ENCODE results near the gene HPS3.

HPS3 gene

GRCh38 chr3:149122721-149123578, 6.5 kb upstream of the HPS3 start:
- no peak for DNase-seq (ENCODE audit: low read depth)

GRCh38 chr3:149128821-149129220, 617 bp upstream of the HPS3 start:
- DNase-seq (ENCODE audit: low read depth), result no peak

- DNase-seq (ENCODE audit: low read depth), result no peak
These were observed 2.2 kb downstream of the HPS3 start for GRCh38 chr3:149131589-149131988.

- no peak for DNase-seq (ENCODE audit: low read depth)
These were observed 5.1 kb downstream of the HPS3 start for GRCh38 chr3:149134575-149134974.

GRCh38 chr3:149142682-149143081, 13.2 kb downstream of the HPS3 start:
- DNase-seq (ENCODE audit: low read depth), result no peak

- no peak for DNase-seq (ENCODE audit: low read depth)
These were observed 15.9 kb downstream of the HPS3 start for GRCh38 chr3:149145356-149145755.

GRCh38 chr3:149145974-149146373, 16.5 kb downstream of the HPS3 start:
- no peak for DNase-seq (ENCODE audit: low read depth)

GRCh38 chr3:149150436-149150835, 21.0 kb downstream of the HPS3 start:
- DNase-seq (ENCODE audit: low read depth), result no peak

- DNase-seq (ENCODE audit: low read depth), result no peak
These were observed 22.4 kb downstream of the HPS3 start for GRCh38 chr3:149151843-149152242.

- no peak for DNase-seq (ENCODE audit: low read depth)
These were observed 23.0 kb downstream of the HPS3 start for GRCh38 chr3:149152420-149152819.

GRCh38 chr3:149153402-149153801, 24.0 kb downstream of the HPS3 start:
- DNase-seq (ENCODE audit: low read depth), result no peak

GRCh38 chr3:149160754-149161300, 31.4 kb downstream of the HPS3 start:
- no peak for DNase-seq (ENCODE audit: low read depth)

GRCh38 chr3:149162007-149162406, 32.6 kb downstream of the HPS3 start:
- DNase-seq (ENCODE audit: low read depth), result no peak

GRCh38 chr3:149163066-149163465, 33.6 kb downstream of the HPS3 start:
- DNase-seq (ENCODE audit: low read depth), result no peak

GRCh38 chr3:149167898-149168297, 38.5 kb downstream of the HPS3 start:
- no peak for DNase-seq (ENCODE audit: low read depth)

- DNase-seq (ENCODE audit: low read depth), result no peak
These were observed 41.2 kb downstream of the HPS3 start for GRCh38 chr3:149170672-149171071.

- no peak for DNase-seq (ENCODE audit: low read depth)
These were observed 45.5 kb downstream of the HPS3 start for GRCh38 chr3:149174901-149175300.

- no peak for DNase-seq (ENCODE audit: low read depth)
These were observed 47.7 kb downstream of the HPS3 start for GRCh38 chr3:149177122-149177521.

GRCh38 chr3:149179220-149179619, 49.8 kb downstream of the HPS3 start:
- DNase-seq (ENCODE audit: low read depth), result no peak

GRCh38 chr3:149180057-149180573, 50.7 kb downstream of the HPS3 start:
- no peak for DNase-seq (ENCODE audit: low read depth)

- no peak for DNase-seq (ENCODE audit: low read depth)
These were observed 51.7 kb downstream of the HPS3 start for GRCh38 chr3:149181182-149181581.

- DNase-seq (ENCODE audit: low read depth), result no peak
These were observed 56.8 kb downstream of the HPS3 start for GRCh38 chr3:149186219-149186618.

- DNase-seq (ENCODE audit: low read depth), result no peak
These were observed 57.3 kb downstream of the HPS3 start for GRCh38 chr3:149186721-149187120.

- no peak for DNase-seq (ENCODE audit: low read depth)
These were observed 59.1 kb downstream of the HPS3 start for GRCh38 chr3:149188494-149188893.
